Cardiac septum (tissue), 1 donor: ENCODE data around the gene CYP11A1. TPM values are rescaled to one million over a fixed set of nuclear protein-coding genes. Genes with fewer than 3 reads are reported as not detected.

Experiments
- DNase-seq: peaks from one replicate; pipeline ENCODE4 v3.0.0-alpha.2; 2020; ENCODE audit warnings: low spot score
- intact Hi-C: fragments of 100-400 bp; cut with DNase I; formaldehyde crosslinking; loops from one replicate; pipeline ENCODE4 v1.14.0; 2022
- total RNA-seq: library from RNA; stranded (reverse); fragmentation: NEBNext Ultra II Directional; extraction: Animal tissue kit (Norgen Biotek cat#: 25700); gene quantifications from one replicate; pipeline ENCODE4 v1.2.1, GENCODE V29; 2021
- donor health status: DM: no; HTN: no; CAD: no.

Gene CYP11A1
- total RNA-seq, 1 donor from 2014 or later, result 2.5 TPM

DNA sequence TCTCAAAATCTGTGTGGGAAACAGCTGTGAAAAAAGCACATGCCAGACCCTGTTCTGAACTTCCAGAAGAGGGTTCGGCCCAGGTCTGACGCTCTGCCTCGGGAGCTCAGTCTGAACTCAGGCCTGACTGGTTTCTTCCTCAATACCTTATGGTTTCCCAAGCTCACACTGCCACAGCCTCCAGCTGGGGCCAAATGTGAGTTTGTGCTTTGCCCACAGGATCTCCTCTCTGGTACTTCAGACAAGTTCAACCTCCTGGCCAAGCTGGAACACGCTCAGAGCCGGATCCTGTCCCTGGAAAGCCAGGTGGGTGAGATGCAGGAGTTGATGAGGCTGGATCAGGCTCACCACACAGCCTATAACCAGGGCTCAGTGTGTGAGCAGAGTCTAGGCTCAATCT, 33.8 kb downstream of the CYP11A1 start:
- intact Hi-C loops, result no loop called here
- no peak for DNase-seq

DNA sequence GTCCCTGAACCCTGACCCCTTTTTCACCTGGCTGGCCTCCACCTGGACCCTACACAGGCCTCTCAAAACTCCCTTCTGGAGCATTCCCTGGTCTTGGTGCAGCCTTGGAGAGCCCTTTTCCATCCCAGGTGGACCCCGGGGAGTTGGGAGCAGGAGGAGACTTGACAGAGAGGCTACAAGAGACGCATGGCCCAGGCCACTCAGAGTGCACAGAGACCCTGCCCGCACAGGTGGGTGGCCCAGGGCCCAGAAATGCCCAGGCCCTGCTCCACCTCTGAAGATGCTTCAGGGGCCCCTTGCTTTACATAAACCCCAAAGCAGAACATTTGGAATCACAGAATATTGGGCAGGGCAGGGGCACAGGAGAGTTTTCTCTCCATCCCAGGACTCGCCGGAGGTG, 34.4 kb downstream of the CYP11A1 start:
- no peak for DNase-seq
- intact Hi-C loops, result no loop called here

DNA sequence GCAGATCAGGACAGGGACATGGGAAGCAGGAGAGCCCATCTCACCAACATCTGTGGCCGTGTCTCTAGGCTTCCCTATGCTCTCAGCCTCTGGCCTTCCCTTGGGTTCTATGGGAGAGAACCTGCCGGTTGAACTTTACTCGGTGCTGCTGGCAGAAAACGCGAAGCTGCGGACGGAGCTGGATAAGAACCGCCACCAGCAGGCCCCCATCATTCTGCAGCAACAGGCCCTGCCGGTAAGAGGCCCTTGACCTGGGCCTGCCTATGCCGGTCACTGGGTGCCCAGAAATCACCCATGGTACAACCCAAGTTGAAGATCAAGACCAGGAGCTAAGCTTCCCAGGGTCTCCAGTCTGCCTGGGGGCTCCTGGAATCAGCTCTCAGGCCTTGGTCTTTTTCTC, 34.8 kb downstream of the CYP11A1 start:
- DNase-seq, result no peak

DNA sequence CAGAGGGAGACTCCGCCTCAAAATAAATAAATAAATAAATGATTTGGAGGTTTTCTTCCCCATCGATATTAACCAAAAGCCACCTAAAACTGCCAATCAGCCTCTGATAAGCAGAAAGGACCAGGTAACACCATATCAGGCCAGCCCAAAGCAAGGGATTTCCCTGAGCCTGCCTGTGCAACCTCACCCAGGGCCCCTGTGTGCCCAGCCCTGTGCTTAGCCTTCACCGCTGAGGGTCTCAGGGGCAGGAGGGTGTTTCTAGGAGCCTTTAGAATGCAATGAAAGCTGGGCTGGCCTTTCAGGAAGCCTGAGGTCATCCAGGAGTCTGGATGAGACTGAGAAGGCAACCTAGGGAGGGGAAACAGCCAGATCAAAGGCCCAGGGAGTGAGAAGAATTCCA, 35.4 kb downstream of the CYP11A1 start:
- no peak for DNase-seq
- intact Hi-C loops, result no loop called here

More for the DNA sequence above, 34.8 kb downstream of the CYP11A1 start:
- intact Hi-C loops, result no loop called here

DNA sequence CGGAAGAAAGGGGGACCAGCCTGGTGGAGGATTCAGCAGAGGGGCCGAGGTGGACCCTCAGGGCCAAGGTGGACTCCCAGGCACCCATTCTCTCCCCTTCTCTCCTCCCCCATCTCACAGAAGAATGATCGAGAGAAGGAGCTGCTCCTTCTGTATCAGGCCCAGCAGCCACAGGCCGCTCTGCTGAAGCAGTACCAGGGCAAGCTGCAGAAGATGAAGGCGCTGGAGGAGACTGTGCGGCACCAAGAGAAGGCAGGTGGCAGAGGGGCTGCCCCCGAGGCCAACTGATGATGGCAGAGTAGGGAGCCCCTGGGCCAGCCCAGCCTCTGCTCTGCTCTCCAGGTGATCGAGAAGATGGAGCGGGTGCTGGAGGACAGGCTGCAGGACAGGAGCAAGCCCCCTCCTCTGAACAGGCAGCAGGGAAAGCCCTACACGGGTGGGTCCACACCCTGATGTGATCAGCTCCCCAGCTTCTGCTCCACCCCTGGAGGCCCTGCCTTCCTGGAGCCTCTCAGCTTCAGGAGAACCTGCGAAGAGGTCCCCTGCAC, 36.5 kb downstream of the CYP11A1 start:
- intact Hi-C loops, result no loop called here
- no peak for DNase-seq

DNA sequence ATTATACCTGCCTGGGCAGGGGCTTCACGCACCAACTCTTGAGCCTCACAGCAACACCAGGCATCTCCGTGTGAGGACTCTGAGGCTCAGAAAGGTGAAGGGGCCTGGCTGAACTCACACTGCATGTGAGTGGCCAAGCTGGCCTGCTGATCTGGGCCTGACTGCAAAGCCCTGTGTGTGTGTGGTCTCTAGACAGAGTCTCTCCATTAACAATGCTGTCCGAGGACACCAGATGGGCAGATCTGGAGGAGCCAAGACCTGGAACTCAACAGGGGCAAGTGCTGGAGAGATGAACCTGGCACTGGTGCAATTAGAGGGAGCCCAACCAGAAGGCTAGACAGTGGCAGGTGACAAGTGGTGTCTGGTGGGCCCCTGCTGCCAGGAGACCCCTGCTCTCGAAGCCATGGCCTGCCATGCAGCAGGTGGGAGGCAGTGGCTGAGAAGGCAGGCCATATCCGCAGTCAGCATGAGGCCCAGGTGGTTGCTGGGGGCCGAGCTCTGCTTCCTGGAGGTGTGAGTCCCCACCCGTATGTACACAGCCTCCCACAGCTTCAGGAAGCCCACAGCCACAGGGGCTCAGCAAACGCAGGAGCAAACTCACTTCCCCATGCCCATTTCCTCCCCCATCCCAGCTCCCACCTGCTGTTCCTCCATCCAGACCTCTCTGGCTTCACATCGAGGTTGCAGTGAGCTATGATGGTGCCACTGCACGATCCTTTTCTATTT, 39.0 kb downstream of the CYP11A1 start:
- no peak for DNase-seq
- intact Hi-C loops, result no loop called here

DNA sequence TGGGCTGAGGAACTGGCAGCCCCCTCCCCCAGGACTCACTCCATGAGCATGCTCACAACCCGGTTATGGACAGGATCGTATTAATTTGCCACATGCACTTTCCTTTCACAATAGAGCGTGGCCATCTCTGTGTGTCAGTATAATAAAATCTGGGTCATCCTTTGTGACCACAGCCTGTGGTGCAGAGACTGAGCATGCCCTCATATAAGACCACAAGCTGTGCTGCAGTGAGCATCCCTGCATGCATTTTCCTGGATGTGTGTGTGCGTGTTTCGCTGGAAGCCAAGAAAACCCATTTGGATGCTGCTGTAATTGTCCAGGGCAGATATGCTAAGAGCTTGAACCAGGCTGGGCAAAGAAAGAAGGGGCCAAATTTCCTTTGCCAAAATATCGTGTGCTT, 39.7 kb downstream of the CYP11A1 start:
- intact Hi-C loops, result no loop called here
- no peak for DNase-seq

DNA sequence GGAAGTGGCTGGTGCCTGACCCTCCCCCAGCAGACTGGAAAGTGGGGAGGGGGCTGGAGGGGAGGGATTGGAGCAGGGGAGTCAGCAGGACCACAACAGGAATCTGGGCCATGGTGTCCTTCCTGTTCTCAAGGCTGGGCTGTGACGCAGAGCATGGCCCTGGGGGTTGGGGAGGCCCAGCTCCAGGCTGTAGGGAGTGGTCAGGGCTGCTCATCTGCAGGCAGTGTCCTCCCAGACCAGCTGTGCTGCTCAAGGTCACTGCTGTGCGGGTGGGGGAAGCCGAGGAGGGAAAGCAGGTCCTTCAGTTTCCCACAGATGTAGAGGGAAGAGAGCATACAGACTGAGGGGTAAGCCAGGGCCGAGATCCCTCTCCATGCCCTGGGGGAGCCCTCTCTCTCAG, 40.7 kb downstream of the CYP11A1 start:
- intact Hi-C loops, result no loop called here
- DNase-seq, result no peak

DNA sequence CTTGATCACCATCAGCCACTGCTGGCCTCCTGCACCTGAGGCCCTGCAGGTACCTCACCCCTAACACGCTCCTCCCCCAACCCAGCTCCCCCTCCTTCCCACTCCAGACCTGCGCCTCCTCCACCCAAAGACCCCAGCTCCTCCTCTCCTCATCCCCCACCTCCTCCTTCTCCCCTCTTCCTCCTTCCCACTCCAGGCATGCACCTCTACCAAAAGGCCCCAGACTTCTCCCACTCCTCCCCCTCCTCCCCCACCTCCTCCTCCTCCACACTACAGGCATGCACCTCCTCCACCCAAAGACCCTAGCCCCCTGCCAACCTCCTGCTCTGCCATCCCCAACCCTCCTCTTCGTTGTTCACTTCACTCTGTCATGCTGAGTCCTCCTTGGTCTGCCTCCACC, 42.7 kb downstream of the CYP11A1 start:
- intact Hi-C loops, result loop anchor here (5.0 kb wide), 3 partner anchors 197 to 352 kb away; no protein-coding TSS in a partner anchor
- DNase-seq, result no peak

DNA sequence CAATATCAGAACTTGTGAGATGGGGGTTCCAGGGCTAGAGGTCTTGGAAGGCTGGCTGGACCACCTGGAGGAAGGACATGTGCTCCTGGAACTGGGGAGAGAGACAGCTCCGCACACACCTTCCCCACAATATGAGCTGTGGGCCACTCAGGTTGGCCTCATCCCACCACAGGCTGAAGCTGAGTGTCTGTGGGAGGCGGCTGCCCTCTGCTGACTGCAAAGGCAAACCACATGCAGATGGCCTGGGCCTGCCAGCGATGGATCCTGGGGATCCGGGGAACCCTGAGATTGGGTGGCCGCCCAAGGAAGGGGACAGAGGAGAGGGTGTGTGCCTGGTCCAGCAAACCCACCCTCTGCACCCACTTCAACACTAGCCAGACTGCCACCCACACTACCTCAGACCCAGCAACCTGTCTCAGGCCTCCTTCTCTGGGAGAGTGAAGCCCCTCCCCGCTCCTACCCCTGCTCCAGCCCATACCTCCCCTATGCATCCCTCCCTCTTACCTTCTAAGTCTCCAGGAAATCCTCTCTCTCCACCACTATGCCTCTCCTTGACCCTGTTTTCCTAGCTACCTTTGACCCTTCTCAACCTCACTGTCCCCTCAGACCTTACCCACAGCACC, 44.8 kb downstream of the CYP11A1 start:
- no peak for DNase-seq
- intact Hi-C loops, result loop anchor here (5.0 kb wide), 3 partner anchors 195 to 350 kb away; no protein-coding TSS in a partner anchor

DNA sequence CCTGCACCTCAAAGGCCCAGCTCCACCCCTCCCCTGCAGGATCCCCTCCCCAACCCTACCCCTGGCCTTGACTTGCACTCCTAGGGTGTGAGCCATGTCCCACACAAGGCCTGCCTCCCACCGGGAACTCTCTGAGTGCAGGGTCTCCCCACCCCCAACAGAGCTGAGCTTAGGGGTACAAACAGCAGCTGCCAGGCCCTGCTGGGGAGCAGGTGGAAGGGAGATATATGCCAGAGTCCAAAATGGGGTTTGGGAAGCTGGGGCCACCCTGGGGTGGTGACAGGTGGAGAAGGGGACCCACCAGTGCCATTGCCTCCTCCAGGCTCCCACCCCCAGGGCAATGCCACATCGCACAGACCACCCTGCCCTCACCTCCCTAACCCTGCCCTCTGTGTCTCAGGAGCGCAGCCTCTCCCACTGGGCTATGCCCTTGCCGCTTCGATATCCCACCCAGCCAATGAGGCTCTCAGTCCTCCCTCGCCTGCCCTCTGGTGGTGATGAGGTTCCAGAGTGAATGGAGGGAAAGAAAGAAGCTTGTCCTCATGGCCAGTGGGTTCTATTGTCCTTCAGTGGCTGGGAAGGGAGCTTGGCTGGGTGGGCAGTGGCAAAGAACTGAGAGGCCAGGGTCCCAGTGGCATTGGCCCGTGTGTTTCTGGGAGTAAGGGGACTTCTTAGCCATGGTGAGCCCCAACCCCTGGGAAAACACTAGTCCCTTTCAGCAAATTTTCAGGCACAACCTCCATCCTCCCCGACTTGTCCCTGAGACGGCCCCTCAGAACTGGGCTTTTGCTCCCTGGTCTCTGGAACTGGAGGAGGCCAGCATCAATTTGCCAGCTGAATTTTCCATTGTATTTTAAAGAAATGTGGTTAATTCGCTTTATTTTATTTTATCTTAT, 46.8 kb downstream of the CYP11A1 start:
- DNase-seq, result no peak
- intact Hi-C loops, result loop anchor here (5.0 kb wide), 3 partner anchors 193 to 348 kb away; no protein-coding TSS in a partner anchor

DNA sequence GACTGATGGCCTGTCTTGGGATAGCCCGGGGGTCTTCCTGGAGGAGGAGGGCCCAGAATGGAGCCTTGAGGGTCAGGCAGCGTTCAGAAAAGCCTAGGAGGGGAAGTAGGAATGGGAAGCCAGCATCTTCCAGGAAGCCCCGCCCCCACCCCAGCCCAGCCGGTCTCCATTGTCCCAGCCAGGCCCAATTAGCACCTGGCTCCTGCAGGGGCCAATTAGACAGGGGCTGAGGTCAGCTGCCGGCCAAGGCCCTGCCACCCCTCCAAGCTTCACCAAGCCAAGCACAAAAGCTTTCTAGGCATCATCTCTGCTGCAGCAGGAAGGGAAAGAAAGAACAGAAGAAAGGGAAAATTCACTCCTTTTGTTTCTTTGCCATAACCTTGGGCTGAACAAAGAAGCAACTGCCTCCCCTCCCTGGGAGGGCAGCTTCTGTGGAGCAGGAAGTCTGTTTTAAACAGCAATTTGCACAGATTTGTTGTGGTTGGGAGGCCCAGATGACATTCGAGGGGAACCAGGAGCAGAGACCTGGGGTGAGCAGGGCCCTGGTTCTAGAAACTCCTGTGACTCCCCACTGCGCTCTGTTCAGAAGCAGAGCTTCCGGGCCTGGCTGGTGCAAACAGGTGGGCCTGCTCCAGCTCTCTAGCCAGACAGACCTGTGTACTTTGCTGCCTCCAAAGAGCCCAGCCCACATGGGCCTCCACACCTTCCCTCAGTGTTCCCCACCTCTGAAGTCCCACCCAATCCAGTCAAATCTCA, 47.7 kb downstream of the CYP11A1 start:
- DNase-seq, result no peak
- intact Hi-C loops, result loop anchor here (5.0 kb wide), 3 partner anchors 192 to 347 kb away; no protein-coding TSS in a partner anchor

DNA sequence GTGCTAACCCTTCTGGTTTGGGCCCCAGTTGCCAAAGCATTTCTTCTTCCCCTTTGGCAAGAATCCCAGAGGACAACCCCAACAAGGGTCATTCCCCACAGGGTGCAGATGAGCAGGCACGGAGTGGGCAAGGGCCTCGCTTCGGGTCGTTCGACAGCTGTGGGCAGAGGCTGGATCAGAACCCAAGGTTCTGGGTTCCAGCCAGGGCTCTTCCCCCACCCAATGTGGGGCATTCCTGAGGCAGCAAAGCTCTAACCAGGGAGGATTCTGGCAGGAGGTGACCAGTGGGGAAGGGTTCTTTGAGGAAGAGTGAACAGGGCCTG, 48.3 kb downstream of the CYP11A1 start:
- intact Hi-C loops, result no loop called here

DNA sequence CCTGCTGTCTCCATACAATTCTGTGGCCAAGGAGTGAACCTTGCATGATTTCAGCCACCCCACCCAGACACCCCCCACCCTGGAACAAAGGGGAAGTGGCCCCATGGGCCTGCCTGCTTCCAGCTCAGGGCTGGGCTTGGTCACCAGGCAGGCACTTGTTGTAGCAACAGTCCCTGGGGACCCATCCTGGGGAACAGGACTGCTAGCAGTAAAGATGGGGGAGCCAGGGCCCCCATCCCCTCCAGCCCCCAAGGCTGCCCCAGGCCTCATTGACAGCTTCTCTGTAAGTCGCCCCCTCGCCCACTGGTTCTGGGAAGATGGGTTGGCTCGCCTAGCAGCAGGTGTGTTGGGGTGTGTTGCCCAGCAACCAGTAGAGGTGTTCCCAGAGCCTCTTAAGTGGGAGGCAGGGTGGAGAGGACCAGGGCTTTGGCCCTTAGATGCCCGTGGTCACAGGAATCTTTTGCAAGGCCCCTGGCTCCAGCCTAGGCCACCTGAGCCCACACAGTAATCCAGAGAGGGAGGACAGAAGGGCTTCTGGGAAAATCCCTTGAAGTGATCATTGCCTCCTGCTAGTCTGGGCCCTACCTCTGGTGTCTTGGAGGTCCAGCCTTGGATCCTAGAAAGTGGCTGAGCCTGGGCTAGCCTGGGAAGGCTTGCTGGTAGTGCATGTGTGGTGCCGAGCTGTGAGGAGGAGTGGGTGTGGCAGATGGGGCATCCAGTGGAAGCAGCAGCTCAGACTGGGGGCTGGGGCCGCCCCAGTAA, 48.9 kb downstream of the CYP11A1 start:
- no peak for DNase-seq
- intact Hi-C loops, result no loop called here

More for the DNA sequence above, 48.3 kb downstream of the CYP11A1 start:
- DNase-seq, result no peak

DNA sequence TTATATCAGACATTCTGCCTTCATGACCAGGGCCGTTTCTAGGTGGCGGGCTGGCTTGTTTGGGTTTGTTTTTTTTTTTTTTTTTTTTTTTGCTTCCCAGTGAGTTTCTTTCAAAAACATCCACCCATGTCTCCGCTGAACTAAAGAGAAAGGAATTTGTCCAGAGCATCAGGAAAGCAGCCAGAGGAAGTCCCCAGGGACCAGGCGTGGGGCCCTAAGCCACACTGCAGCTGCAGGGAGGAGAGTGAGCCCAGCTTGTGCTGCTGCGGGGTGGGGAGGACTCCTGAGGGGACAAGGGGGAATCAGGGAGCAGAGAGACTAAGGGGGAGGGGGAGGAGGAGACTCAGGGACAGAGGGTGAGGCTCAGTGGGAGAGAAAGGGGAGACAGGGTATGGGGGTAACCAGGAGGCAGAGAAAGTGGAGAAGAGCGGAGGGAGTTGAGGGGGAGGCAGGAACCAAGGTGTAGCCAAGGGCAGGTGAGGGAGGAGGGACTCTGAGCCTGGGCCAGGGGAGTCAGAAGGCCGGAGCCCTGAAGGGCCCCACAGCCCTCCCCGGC, 49.5 kb downstream of the CYP11A1 start:
- intact Hi-C loops, result no loop called here
- peak; percentile 87 for DNase-seq

DNA sequence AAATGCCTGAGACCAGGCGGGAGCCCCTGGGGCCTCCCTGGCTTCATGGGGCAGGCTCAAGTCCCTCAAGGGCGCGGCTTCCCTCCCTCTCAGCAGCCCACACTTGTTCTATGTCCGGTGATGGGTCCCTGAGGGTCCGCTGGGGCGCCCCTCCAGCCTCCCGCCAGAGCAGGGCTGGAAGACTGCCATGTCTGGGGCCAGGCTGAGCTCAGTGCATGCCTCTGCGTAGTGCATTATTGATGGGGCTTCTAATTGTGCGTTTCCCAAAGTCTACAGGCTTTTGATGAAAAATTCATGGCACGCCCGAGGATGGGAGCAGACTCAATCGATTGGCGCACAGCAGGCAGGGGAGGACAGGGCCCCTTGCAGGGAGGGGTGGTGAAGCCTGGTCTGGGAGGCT, 51.3 kb downstream of the CYP11A1 start:
- DNase-seq, result no peak
- intact Hi-C loops, result no loop called here

DNA sequence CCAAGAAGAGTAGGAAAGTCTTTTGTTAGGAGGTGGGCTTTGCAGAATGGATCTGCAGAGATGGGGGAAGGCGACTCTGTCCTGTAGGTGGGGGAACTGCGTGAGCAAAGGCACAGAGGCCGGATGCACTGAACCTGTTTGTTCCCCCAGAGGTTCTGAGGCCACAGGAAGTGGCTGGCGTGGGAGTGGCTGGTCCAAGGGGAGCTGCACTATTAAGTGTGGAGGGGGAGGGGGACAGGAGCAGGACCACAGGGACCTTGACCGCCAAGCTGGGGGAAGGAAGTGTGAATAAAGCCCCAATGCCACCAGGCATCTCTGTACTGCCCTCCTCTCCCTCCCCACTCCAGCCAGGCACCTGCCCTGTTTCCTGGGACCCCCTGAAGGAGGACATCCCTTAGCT, 51.8 kb downstream of the CYP11A1 start:
- no peak for DNase-seq
- intact Hi-C loops, result no loop called here

DNA sequence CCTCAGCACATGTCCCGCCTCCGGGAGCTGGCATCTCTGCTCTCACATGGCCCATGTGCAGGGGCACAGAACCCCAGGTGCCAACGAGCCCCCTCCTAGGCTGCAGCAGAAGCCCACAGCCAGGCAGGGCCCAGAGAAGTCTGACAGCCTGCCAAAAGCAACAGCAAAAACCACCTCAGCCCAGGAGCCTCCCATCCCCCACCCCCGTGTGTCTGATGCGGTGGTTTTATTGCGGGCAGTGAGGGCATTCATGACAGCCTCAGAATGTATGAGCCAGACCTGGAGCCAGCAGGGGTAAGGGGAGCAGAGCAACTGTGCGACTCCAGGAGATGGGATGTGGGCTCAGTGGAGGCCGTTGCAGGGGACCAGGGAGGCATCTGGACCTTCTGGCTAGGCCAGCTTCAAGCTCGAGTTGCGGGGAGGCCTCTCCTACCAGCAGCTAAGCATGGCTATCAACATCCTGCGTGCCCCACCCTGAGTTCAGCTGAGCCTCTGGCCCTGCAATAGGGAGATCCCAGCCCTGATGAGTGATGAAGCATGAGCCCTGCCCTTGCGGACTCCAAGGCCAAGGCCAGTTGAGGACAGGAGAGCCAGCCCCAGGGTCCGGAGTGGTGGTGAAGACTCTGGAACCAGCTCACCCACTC, 52.5 kb downstream of the CYP11A1 start:
- no peak for DNase-seq
- intact Hi-C loops, result no loop called here
